Endothelial cell of umbilical vein (primary cell): Measurements from ENCODE around the gene OPCML. TPM values are rescaled to one million over a fixed set of nuclear protein-coding genes. Genes with fewer than 3 reads are reported as not detected.

Experiments
- BruUV-seq: library from RNA; stranded (reverse); fragments of 400-500 nt; replicated peaks from 2 replicates; lab custom pipeline; 2021; lab: Mats Ljungman, UMichigan
- CTCF ChIA-PET: fragments of 300-600, 350-600 bp; sonication (Branson Sonifier 250); formaldehyde crosslinking; loops from one replicate; lab custom pipeline; 2021; ENCODE audit warnings: antibody characterized with exemption, inconsistent platforms; lab: Charles Lee
- POLR2A ChIA-PET: fragments of 300-600, 350-600 bp; sonication (Branson Sonifier 250); formaldehyde crosslinking; loops from one replicate; lab custom pipeline; 2021; ENCODE audit warnings: antibody characterized with exemption, inconsistent platforms; lab: Charles Lee
- DNase-seq: peaks from one replicate; pipeline ENCODE4 v3.0.0-alpha.2; 2011; ENCODE audit warnings: low read depth, low spot score
- FAIRE-seq: peaks from 2 replicates; lab custom pipeline; 2011; peaks lifted over from hg19 to GRCh38; lab: Jason Lieb, UNC
- H2AFZ ChIP-seq: 2 replicates; pipeline ENCODE4 v1.6.0; 2012; ENCODE audit warnings: low read depth, low read length, control low read depth, inconsistent platforms
- H3K27ac ChIP-seq: 2 replicates; pipeline ENCODE4 v1.5.1; 2011; ENCODE audit warnings: low read depth, mild to moderate bottlenecking, control low read depth, low read length, moderate library complexity; ENCODE audit not compliant: insufficient read depth
- H3K27me3 ChIP-seq, 2 experiments: 2 replicates each; pipeline versions ENCODE4 v1.6.0 to v1.6.1; 2011; ENCODE audit warnings: low read length in 2 of 2, mixed read lengths in 1 of 2; ENCODE audit not compliant: control insufficient read depth in 2 of 2, insufficient read depth in 2 of 2
- H3K36me3 ChIP-seq, 2 experiments: 2 replicates in 1 of 2; 3 replicates in 1 of 2; pipeline ENCODE4 v1.5.1; 2011; ENCODE audit warnings: low read length in 2 of 2, mild to moderate bottlenecking in 1 of 2, moderate library complexity in 1 of 2; ENCODE audit not compliant: control insufficient read depth in 2 of 2, insufficient read depth in 2 of 2; ENCODE audit errors: extremely low read depth in 1 of 2
- H3K4me1 ChIP-seq: 3 replicates; pipeline ENCODE4 v1.5.1; 2011; ENCODE audit warnings: mild to moderate bottlenecking, low read length; ENCODE audit not compliant: control insufficient read depth, insufficient read depth; ENCODE audit errors: extremely low read depth
- H3K4me2 ChIP-seq: 2 replicates; pipeline ENCODE4 v1.6.1; 2011; ENCODE audit warnings: low read length, control low read depth, mixed read lengths; ENCODE audit not compliant: insufficient read depth
- H3K4me3 ChIP-seq, 3 experiments: fragments of 200-600 bp in 1 of 3; sonication (generic), shearing (Covaris generic) in 1 of 3; replicated peaks in 1 of 3; 2 replicates each; pipeline ENCODE4 v1.5.1; 2011 to 2016; ENCODE audit warnings: control low read depth in 3 of 3, low read length in 3 of 3, mild to moderate bottlenecking in 2 of 3, inconsistent platforms in 1 of 3, low read depth in 1 of 3, moderate library complexity in 1 of 3; ENCODE audit not compliant: insufficient read depth in 1 of 3
- H3K79me2 ChIP-seq: 2 replicates; pipeline ENCODE4 v1.6.0; 2012; ENCODE audit warnings: low read length, inconsistent platforms; ENCODE audit not compliant: control insufficient read depth, insufficient read depth
- H3K9ac ChIP-seq: replicated peaks from 2 replicates; pipeline ENCODE3; 2011; ENCODE audit warnings: low read length, control low read depth; ENCODE audit not compliant: insufficient read depth; ENCODE audit errors: extremely low read depth
- H3K9me1 ChIP-seq: replicated peaks from 3 replicates; pipeline ENCODE4 v1.6.0; 2011; ENCODE audit warnings: mild to moderate bottlenecking, low read length; ENCODE audit not compliant: control insufficient read depth, insufficient read depth; ENCODE audit errors: extremely low read depth
- H3K9me3 ChIP-seq: replicated peaks from 2 replicates; pipeline ENCODE4 v1.5.1; 2012; ENCODE audit warnings: low read length, inconsistent platforms; ENCODE audit not compliant: control insufficient read depth, insufficient read depth
- H4K20me1 ChIP-seq: replicated peaks from 2 replicates; pipeline ENCODE3; 2011; ENCODE audit warnings: mild to moderate bottlenecking, low read length; ENCODE audit not compliant: control insufficient read depth, insufficient read depth; ENCODE audit errors: extremely low read depth
- CTCF ChIP-seq, 2 donors: IDR thresholded peaks; 1 replicate in 1 of 2; 2 replicates in 1 of 2; pipeline ENCODE4 v1.5.1; 2011; ENCODE audit warnings: low read length in 2 of 2, mild to moderate bottlenecking in 2 of 2, moderate library complexity in 2 of 2, control low read depth in 1 of 2, inconsistent platforms in 1 of 2, low read depth in 1 of 2; ENCODE audit not compliant: insufficient read depth in 1 of 2; ENCODE audit errors: extremely low read depth in 1 of 2
- EZH2 ChIP-seq: IDR thresholded peaks from 2 replicates; pipeline ENCODE4 v1.6.1; 2012; ENCODE audit warnings: borderline replicate concordance, low read depth, mild to moderate bottlenecking, moderate library complexity, low read length, inconsistent platforms; ENCODE audit not compliant: severe bottlenecking
- FOS ChIP-seq: IDR thresholded peaks from 2 replicates; pipeline ENCODE4 v1.6.1; 2011; ENCODE audit warnings: mild to moderate bottlenecking, low read length, moderate library complexity, borderline replicate concordance; ENCODE audit not compliant: insufficient read depth
- GATA2 ChIP-seq: IDR thresholded peaks from 2 replicates; pipeline ENCODE4 v1.7.0; 2011; ENCODE audit warnings: low read depth, mild to moderate bottlenecking, moderate library complexity, mixed read lengths, low read length; ENCODE audit not compliant: insufficient read length, insufficient read depth
- JUN ChIP-seq: IDR thresholded peaks from 2 replicates; pipeline ENCODE4 v1.6.1; 2011; ENCODE audit warnings: borderline replicate concordance, low read depth; ENCODE audit not compliant: insufficient read length, insufficient read depth
- MYC ChIP-seq: IDR thresholded peaks from one replicate; pipeline ENCODE4 v1.6.1; 2011; ENCODE audit warnings: mild to moderate bottlenecking, low read depth, low read length
- POLR2A ChIP-seq: IDR thresholded peaks from 2 replicates; pipeline ENCODE4 v1.6.1; 2012; ENCODE audit warnings: low read depth, mild to moderate bottlenecking, control low read depth, low read length
- POLR2AphosphoS5 ChIP-seq: IDR thresholded peaks from 2 replicates; pipeline ENCODE4 v1.6.1; 2012; ENCODE audit warnings: low read depth, mild to moderate bottlenecking, control low read depth, low read length, moderate library complexity; ENCODE audit not compliant: insufficient read depth
- dilution Hi-C: fragments of 300-500 bp; cut with MboI; formaldehyde crosslinking; loops from one replicate; pipeline ENCODE4 v1.15.0; 2019; ENCODE audit warnings: low sequenced_read_pairs; ENCODE audit not compliant: extremely low pct_ligation_motif_present
- intact Hi-C: fragments of 100-400 bp; cut with micrococcal nuclease; formaldehyde crosslinking; loops from one replicate; pipeline ENCODE4 v1.10.0; 2022
- polyA plus RNA-seq, 4 experiments: library from polyadenylated mRNA; depleted of rRNA in 3 of 4; stranded (reverse) in 3 of 4; unstranded in 1 of 4; fragments of >200 nt; gene quantifications; 2 replicates each; pipeline versions ENCODE4 v1.2.1 to v1.2.3, GENCODE V29; 2011 to 2012; ENCODE audit warnings: missing spikeins in 1 of 4
- total RNA-seq: library from RNA; stranded (reverse); gene quantifications from 2 replicates; pipeline ENCODE4 v1.2.3, GENCODE V29; 2021
- TF ChIP-seq, protein P1 (sequence below): IDR thresholded peaks from 2 replicates; pipeline ENCODE4 v1.6.1; 2011; ENCODE audit not compliant: insufficient read depth, insufficient read length

OPCML gene
- total and polyA plus RNA-seq, 2 donors (not counting 3 experiments of a cell fraction or from before 2014, with no cell fraction given), result not detected

DNA sequence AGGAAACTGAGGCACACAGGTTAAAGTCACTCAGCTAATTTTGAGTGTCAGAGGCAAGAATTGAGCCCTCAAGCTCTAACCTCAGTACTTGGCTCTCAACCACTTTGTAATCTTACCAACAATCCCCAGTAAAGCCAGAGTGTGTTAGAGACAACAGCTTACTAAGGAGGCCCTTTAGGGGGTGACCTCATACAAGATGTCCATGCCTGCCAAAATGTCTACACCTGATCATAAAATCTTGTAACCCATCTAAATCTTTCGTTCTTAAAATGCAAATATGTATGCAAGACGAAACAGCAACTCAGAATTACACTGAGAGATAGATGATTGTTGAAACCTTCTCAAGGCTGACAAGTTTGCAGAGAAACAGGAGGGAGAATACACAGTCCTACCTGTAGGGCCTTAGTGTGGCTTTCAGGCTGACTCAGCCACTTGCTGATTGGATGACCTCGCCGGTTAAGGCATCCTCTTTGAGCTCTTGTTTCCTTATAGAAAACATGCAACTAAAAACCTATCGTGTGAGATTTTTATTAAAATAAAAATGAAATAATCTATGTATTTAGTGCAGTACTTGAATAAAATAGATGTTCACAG, 143.2 kb downstream of the OPCML start:
- Histone ChIP-seq H3K9ac (no peak overlapping the region), H3K9me1 (no peaks in the 10 kb centered on the region), H3K27ac (no peak overlapping the region), H3K4me1 (no peaks in the 10 kb centered on the region), H3K4me2 (no peak overlapping the region), H3K9me3 (peaks cover 4% of the 10 kb centered on the region), H2AFZ (no peak overlapping the region), H4K20me1 (no peaks in the 10 kb centered on the region), H3K4me3 (no peak overlapping the region), H3K79me2 (no peaks in the 10 kb centered on the region), H3K36me3 (no peaks in the 10 kb centered on the region), H3K27me3 (no peaks in the 10 kb centered on the region)
- intact Hi-C loops, result no loop called here
- POLR2A ChIA-PET, result no interaction called here
- dilution Hi-C loops, result no loop called here
- TF ChIP-seq FOS (no peak), GATA2 (no peak)
- no TSS peak for BruUV-seq
- FAIRE-seq, result no peak
- CTCF ChIA-PET, result no interaction called here
- DNase-seq, result no peak

DNA sequence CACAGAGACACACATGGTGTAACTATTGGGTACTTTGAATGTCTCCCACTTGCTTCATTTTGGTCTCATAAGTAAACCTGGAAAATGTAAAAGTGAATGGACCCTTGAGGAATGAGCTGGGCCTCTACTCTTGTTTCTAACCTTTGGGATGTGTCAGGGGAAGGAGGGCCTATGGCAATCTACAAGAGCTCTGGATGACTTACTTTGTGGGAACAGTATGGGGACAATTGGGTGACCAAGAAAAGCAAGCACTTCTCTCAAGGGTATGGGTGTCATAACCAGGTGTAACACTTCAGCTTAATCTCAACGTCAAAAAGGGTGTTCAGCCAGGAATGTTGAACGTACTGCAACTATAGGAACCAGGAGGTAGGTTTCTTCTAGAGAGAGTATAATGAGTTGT, 144.0 kb downstream of the OPCML start:
- Histone ChIP-seq H3K27me3 (no peaks in the 10 kb centered on the region), H3K79me2 (no peaks in the 10 kb centered on the region), H3K4me2 (no peak overlapping the region), H3K9me3 (peaks cover 2% of the 10 kb centered on the region), H3K4me3 (no peak overlapping the region), H2AFZ (no peak overlapping the region), H3K4me1 (no peaks in the 10 kb centered on the region), H3K36me3 (no peaks in the 10 kb centered on the region), H4K20me1 (no peaks in the 10 kb centered on the region), H3K9me1 (no peaks in the 10 kb centered on the region), H3K9ac (no peak overlapping the region), H3K27ac (no peak overlapping the region)
- no peak for TF ChIP-seq FOS
- TF ChIP-seq MYC, result no peak
- TF ChIP-seq GATA2, result no peak
- TF ChIP-seq, protein P1, sequence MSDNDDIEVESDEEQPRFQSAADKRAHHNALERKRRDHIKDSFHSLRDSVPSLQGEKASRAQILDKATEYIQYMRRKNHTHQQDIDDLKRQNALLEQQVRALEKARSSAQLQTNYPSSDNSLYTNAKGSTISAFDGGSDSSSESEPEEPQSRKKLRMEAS, result no peak
- TF ChIP-seq EZH2, result no peak
- no peak for TF ChIP-seq POLR2AphosphoS5
- no peak for TF ChIP-seq POLR2A
- TF ChIP-seq CTCF (IDR thresholded peaks at IDR 0.05; ENCODE audit: extremely low read depth in 1 of 2, insufficient read depth in 1 of 2, low read depth in 1 of 2, low read length in 2 of 2), result no peak
- no peak for TF ChIP-seq JUN
- BruUV-seq, result no TSS peak
- dilution Hi-C loops, result no loop called here
- CTCF ChIA-PET, result no interaction called here
- intact Hi-C loops, result no loop called here
- DNase-seq (no peak), FAIRE-seq (no peak)
- POLR2A ChIA-PET, result no interaction called here
